ENCODE data around the gene TMEM14A.
A peak's percentile ranks its signal among the peaks of the same experiment; 100 is the strongest.

Gene TMEM14A

DNA sequence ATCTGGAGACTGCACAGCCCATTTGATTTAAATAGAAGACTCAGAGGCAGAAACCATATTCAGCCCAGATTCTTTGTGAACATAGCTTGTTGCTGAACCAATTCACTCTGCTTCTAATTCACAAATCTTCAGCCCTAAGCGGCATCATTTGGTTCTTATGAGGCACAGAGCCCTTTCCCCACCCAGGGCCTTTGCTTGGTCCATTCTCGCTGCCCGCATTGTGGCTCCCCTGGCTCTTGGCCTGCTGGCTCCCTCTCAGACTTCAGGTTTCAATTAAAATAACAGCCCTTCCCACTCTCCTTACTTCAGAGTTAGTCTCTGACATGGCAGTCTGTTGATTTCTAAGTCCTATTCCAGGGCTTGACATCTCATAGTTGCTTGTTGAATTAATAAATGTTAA is 9.4 kb upstream of the TMEM14A start:
- H2BK120ac ChIP-seq (ENCODE audit: low read depth, low read length) = no peak overlapping the region
- H3K14ac ChIP-seq (ENCODE audit: low read length) = no peak overlapping the region
- H2BK12ac ChIP-seq (ENCODE audit: low read length) = no peak overlapping the region
- H3K27me3 ChIP-seq (ENCODE audit: control insufficient read depth in 3 of 3, insufficient read depth in 3 of 3, low read depth in 1 of 3, low read length in 3 of 3) = no peaks in the 10 kb centered on the region
- H3K4me3 ChIP-seq (ENCODE audit: low read length in 2 of 2) = no peak overlapping the region
- no CpG with 5 or more reads among the region's 3 CpGs for WGBS, 2 donors (ENCODE audit: extremely low coverage in 2 of 2, insufficient read length in 2 of 2, insufficient replicate concordance in 1 of 2)
- no peak overlapping the region for H2AK5ac ChIP-seq (ENCODE audit: low read depth, low read length)
- peak overlapping the region; percentile 3 for H2AFZ ChIP-seq (ENCODE audit: low read length)
- H3K36me3 ChIP-seq (replicated peaks in 1 of 2; ENCODE audit: control insufficient read depth in 2 of 2, insufficient read depth in 2 of 2, low read length in 2 of 2) = peaks cover 0 to 7% of the 10 kb centered on the region in 2 donors
- no peak overlapping the region for H4K8ac ChIP-seq (ENCODE audit: low read depth, low read length)
- H3K4ac ChIP-seq (ENCODE audit: low read length) = no peak overlapping the region
- no peak overlapping the region for H3K18ac ChIP-seq (ENCODE audit: low read length)
- no peak overlapping the region for H3K4me2 ChIP-seq (ENCODE audit: insufficient read depth, low read length, poor library complexity, severe bottlenecking)
- no peak overlapping the region for H4K91ac ChIP-seq (ENCODE audit: low read depth, low read length, poor library complexity)
- H2BK5ac ChIP-seq (ENCODE audit: low read length) = no peak overlapping the region
- H3K23ac ChIP-seq (ENCODE audit: low read depth, low read length, poor library complexity) = no peak overlapping the region
- no peak overlapping the region for H3K27ac ChIP-seq (replicated peaks; ENCODE audit: low read length)
- no peaks in the 10 kb centered on the region for H3K79me1 ChIP-seq (ENCODE audit: low read depth, low read length)
- peaks cover 0 to 2% of the 10 kb centered on the region in 2 donors for H3K9me3 ChIP-seq (replicated peaks in 1 of 2; ENCODE audit: control insufficient read depth in 2 of 2, insufficient read depth in 1 of 2, low read depth in 1 of 2, low read length in 2 of 2)
- H3K9ac ChIP-seq (ENCODE audit: low read depth, low read length, poor library complexity) = no peak overlapping the region
- no peak for DNase-seq (ENCODE audit: low spot score)
- H3K4me1 ChIP-seq (ENCODE audit: control insufficient read depth in 2 of 2, insufficient read depth in 1 of 2, low read depth in 1 of 2, low read length in 2 of 2) = peaks cover 5 to 12% of the 10 kb centered on the region in 2 donors
- no peak overlapping the region for H2BK15ac ChIP-seq (ENCODE audit: low read length)

- Histone ChIP-seq H3K4me3 (ENCODE audit: low read length in 2 of 2) (no peak overlapping the region), H3K4me2 (ENCODE audit: insufficient read depth, low read length, poor library complexity, severe bottlenecking) (no peak overlapping the region), H3K27ac (replicated peaks; ENCODE audit: low read length) (no peak overlapping the region), H2BK15ac (ENCODE audit: low read length) (no peak overlapping the region), H2AFZ (ENCODE audit: low read length) (no peak overlapping the region), H2BK12ac (ENCODE audit: low read length) (no peak overlapping the region), H4K8ac (ENCODE audit: low read depth, low read length) (no peak overlapping the region), H2BK120ac (ENCODE audit: low read depth, low read length) (no peak overlapping the region), H2AK5ac (ENCODE audit: low read depth, low read length) (no peak overlapping the region), H2BK5ac (ENCODE audit: low read length) (no peak overlapping the region), H3K4me1 (ENCODE audit: control insufficient read depth in 2 of 2, insufficient read depth in 1 of 2, low read depth in 1 of 2, low read length in 2 of 2) (peaks cover 7 to 12% of the 10 kb centered on the region in 2 donors), H3K14ac (ENCODE audit: low read length) (no peak overlapping the region), H3K36me3 (replicated peaks in 1 of 2; ENCODE audit: control insufficient read depth in 2 of 2, insufficient read depth in 2 of 2, low read length in 2 of 2) (peaks cover 0 to 12% of the 10 kb centered on the region in 2 donors), H3K27me3 (ENCODE audit: control insufficient read depth in 3 of 3, insufficient read depth in 3 of 3, low read depth in 1 of 3, low read length in 3 of 3) (no peaks in the 10 kb centered on the region), H3K79me1 (ENCODE audit: low read depth, low read length) (no peaks in the 10 kb centered on the region), H3K23ac (ENCODE audit: low read depth, low read length, poor library complexity) (no peak overlapping the region), H3K4ac (ENCODE audit: low read length) (no peak overlapping the region), H3K18ac (ENCODE audit: low read length) (no peak overlapping the region), H4K91ac (ENCODE audit: low read depth, low read length, poor library complexity) (no peak overlapping the region), H3K9ac (ENCODE audit: low read depth, low read length, poor library complexity) (no peak overlapping the region), H3K9me3 (replicated peaks in 1 of 2; ENCODE audit: control insufficient read depth in 2 of 2, insufficient read depth in 1 of 2, low read depth in 1 of 2, low read length in 2 of 2) (peaks cover 0 to 2% of the 10 kb centered on the region in 2 donors)
- WGBS, 2 donors (ENCODE audit: extremely low coverage in 2 of 2, insufficient read length in 2 of 2, insufficient replicate concordance in 1 of 2) = no CpG with 5 or more reads among the region's 2 CpGs
- no peak for DNase-seq (ENCODE audit: low spot score)
Measured at GRCh38 chr6:52662031-52662430, 8.9 kb upstream of the TMEM14A start.

DNA sequence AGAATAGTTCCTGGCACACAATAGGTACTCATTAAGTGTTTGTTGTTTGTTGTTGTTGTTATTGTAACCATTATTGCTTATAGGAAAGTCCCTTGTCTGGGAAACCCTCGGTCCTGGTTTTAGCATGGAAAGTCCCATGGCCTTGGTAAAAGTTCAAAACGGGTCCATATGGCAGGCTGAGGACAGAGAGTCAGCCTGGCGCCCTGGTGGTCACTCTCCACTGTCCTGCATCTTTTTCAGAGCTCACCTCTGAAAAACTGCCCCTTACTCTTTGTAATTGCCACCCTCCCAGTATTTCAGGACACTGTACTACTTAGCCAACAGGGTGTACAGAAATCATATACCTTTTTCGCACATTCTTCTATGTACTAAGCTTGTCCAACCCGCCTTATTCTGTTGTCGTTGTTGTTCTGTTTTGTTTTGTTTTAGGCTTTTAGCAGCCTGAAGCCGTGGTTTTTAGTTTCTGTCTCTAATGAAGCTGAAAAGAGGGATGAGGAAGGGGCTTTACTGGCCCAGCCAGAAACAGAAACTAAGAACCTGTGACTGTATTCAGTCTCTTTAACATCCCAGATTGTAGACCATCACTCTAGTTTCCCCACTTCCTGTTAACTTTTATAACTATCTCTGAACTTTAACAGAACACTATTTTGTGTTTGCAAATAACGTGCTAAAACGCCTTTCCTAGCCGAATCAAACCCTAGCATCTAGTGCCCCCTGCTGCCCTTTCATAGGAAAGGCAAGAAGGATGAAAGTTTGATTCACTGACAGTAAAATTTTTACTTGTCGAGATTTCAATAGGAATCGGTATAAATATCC is 7.6 kb upstream of the TMEM14A start:
- H3K27ac ChIP-seq (replicated peaks; ENCODE audit: low read length) = no peak overlapping the region
- H3K23ac ChIP-seq (ENCODE audit: low read depth, low read length, poor library complexity) = no peak overlapping the region
- H2BK15ac ChIP-seq (ENCODE audit: low read length) = no peak overlapping the region
- H3K4me1 ChIP-seq (ENCODE audit: control insufficient read depth in 2 of 2, insufficient read depth in 1 of 2, low read depth in 1 of 2, low read length in 2 of 2) = peaks cover 7 to 12% of the 10 kb centered on the region in 2 donors
- H4K91ac ChIP-seq (ENCODE audit: low read depth, low read length, poor library complexity) = no peak overlapping the region
- H2AFZ ChIP-seq (ENCODE audit: low read length) = peak overlapping the region; percentile 94
- H3K27me3 ChIP-seq (ENCODE audit: control insufficient read depth in 3 of 3, insufficient read depth in 3 of 3, low read depth in 1 of 3, low read length in 3 of 3) = no peaks in the 10 kb centered on the region
- DNase-seq (ENCODE audit: low spot score) = peak; percentile 70
- H2BK120ac ChIP-seq (ENCODE audit: low read depth, low read length) = no peak overlapping the region
- no peak overlapping the region for H4K8ac ChIP-seq (ENCODE audit: low read depth, low read length)
- H3K9me3 ChIP-seq (replicated peaks in 1 of 2; ENCODE audit: control insufficient read depth in 2 of 2, insufficient read depth in 1 of 2, low read depth in 1 of 2, low read length in 2 of 2) = no peaks in the 10 kb centered on the region
- H3K79me1 ChIP-seq (ENCODE audit: low read depth, low read length) = no peaks in the 10 kb centered on the region
- H2AK5ac ChIP-seq (ENCODE audit: low read depth, low read length) = no peak overlapping the region
- H3K4me3 ChIP-seq (ENCODE audit: low read length in 2 of 2) = peak overlapping the region in 1 of 2 donors; percentile 83
- H2BK5ac ChIP-seq (ENCODE audit: low read length) = no peak overlapping the region
- peaks cover 0 to 24% of the 10 kb centered on the region in 2 donors for H3K36me3 ChIP-seq (replicated peaks in 1 of 2; ENCODE audit: control insufficient read depth in 2 of 2, insufficient read depth in 2 of 2, low read length in 2 of 2)
- H2BK12ac ChIP-seq (ENCODE audit: low read length) = no peak overlapping the region
- no peak overlapping the region for H3K9ac ChIP-seq (ENCODE audit: low read depth, low read length, poor library complexity)
- WGBS, 2 donors (ENCODE audit: extremely low coverage in 2 of 2, insufficient read length in 2 of 2, insufficient replicate concordance in 1 of 2) = no CpG with 5 or more reads among the region's 12 CpGs
- no peak overlapping the region for H3K14ac ChIP-seq (ENCODE audit: low read length)
- no peak overlapping the region for H3K4me2 ChIP-seq (ENCODE audit: insufficient read depth, low read length, poor library complexity, severe bottlenecking)
- no peak overlapping the region for H3K4ac ChIP-seq (ENCODE audit: low read length)
- no peak overlapping the region for H3K18ac ChIP-seq (ENCODE audit: low read length)

- H2BK120ac ChIP-seq (ENCODE audit: low read depth, low read length) = no peak overlapping the region
- H3K27me3 ChIP-seq (ENCODE audit: control insufficient read depth in 3 of 3, insufficient read depth in 3 of 3, low read depth in 1 of 3, low read length in 3 of 3) = no peaks in the 10 kb centered on the region
- H3K4me3 ChIP-seq (ENCODE audit: low read length in 2 of 2) = peak overlapping the region; percentile 74 to 83
- H2BK12ac ChIP-seq (ENCODE audit: low read length) = no peak overlapping the region
- H3K79me1 ChIP-seq (ENCODE audit: low read depth, low read length) = no peaks in the 10 kb centered on the region
- no peak overlapping the region for H3K14ac ChIP-seq (ENCODE audit: low read length)
- no peaks in the 10 kb centered on the region for H3K9me3 ChIP-seq (replicated peaks in 1 of 2; ENCODE audit: control insufficient read depth in 2 of 2, insufficient read depth in 1 of 2, low read depth in 1 of 2, low read length in 2 of 2)
- H3K18ac ChIP-seq (ENCODE audit: low read length) = no peak overlapping the region
- H2BK15ac ChIP-seq (ENCODE audit: low read length) = no peak overlapping the region
- peaks cover 0 to 29% of the 10 kb centered on the region in 2 donors for H3K36me3 ChIP-seq (replicated peaks in 1 of 2; ENCODE audit: control insufficient read depth in 2 of 2, insufficient read depth in 2 of 2, low read length in 2 of 2)
- no peak overlapping the region for H2BK5ac ChIP-seq (ENCODE audit: low read length)
- no peak for DNase-seq (ENCODE audit: low spot score)
- peaks cover 7 to 12% of the 10 kb centered on the region in 2 donors for H3K4me1 ChIP-seq (ENCODE audit: control insufficient read depth in 2 of 2, insufficient read depth in 1 of 2, low read depth in 1 of 2, low read length in 2 of 2)
- H3K4me2 ChIP-seq (ENCODE audit: insufficient read depth, low read length, poor library complexity, severe bottlenecking) = peak overlapping the region; percentile 77
- WGBS, 2 donors (ENCODE audit: extremely low coverage in 2 of 2, insufficient read length in 2 of 2, insufficient replicate concordance in 1 of 2) = no CpG with 5 or more reads among the region's 11 CpGs
- no peak overlapping the region for H2AK5ac ChIP-seq (ENCODE audit: low read depth, low read length)
- no peak overlapping the region for H4K91ac ChIP-seq (ENCODE audit: low read depth, low read length, poor library complexity)
- H3K9ac ChIP-seq (ENCODE audit: low read depth, low read length, poor library complexity) = no peak overlapping the region
- no peak overlapping the region for H3K27ac ChIP-seq (replicated peaks; ENCODE audit: low read length)
- no peak overlapping the region for H3K4ac ChIP-seq (ENCODE audit: low read length)
- H3K23ac ChIP-seq (ENCODE audit: low read depth, low read length, poor library complexity) = peak overlapping the region; percentile 76
- no peak overlapping the region for H4K8ac ChIP-seq (ENCODE audit: low read depth, low read length)
- peak overlapping the region; percentile 94 for H2AFZ ChIP-seq (ENCODE audit: low read length)
Measured at GRCh38 chr6:52663936-52664185, 7.1 kb upstream of the TMEM14A start.

All from neuronal stem cell (in vitro differentiated cells).